Activated CD4-positive, alpha-beta memory T cell treated with anti-CD3 and anti-CD28 coated beads for 36 hours (primary cell): ENCODE data around the gene SEMA3A. TPM values are rescaled to one million over a fixed set of nuclear protein-coding genes. Genes with fewer than 3 reads are reported as not detected.

Experiments used
- CTCF ChIA-PET: fragments of 350-600 bp; sonication (Branson Sonifier 250); formaldehyde crosslinking; loops from one replicate; lab custom pipeline; 2021; ENCODE audit warnings: antibody characterized with exemption, inconsistent platforms; lab: Charles Lee
- POLR2A ChIA-PET: fragments of 350-600 bp; sonication (Branson Sonifier 250); formaldehyde crosslinking; loops from one replicate; lab custom pipeline; 2021; ENCODE audit warnings: antibody characterized with exemption; lab: Charles Lee
- DNase-seq: peaks from one replicate; pipeline ENCODE4 v3.0.0-alpha.2; 2020
- H3K27ac Mint-ChIP-seq: one replicate; pipeline ENCODE4 v1.8.0; 2021; ENCODE audit warnings: mixed read lengths
- H3K27me3 Mint-ChIP-seq: one replicate; pipeline ENCODE4 v1.8.0; 2021; ENCODE audit warnings: mixed read lengths
- H3K36me3 Mint-ChIP-seq: one replicate; pipeline ENCODE4 v1.8.0; 2021; ENCODE audit warnings: mixed read lengths
- H3K4me1 Mint-ChIP-seq: one replicate; pipeline ENCODE4 v1.8.0; 2021; ENCODE audit warnings: low read depth, mixed read lengths
- H3K4me3 Mint-ChIP-seq: one replicate; pipeline ENCODE4 v1.8.0; 2021; ENCODE audit warnings: mild to moderate bottlenecking, mixed read lengths
- H3K9me3 Mint-ChIP-seq: one replicate; pipeline ENCODE4 v1.8.0; 2021; ENCODE audit warnings: mixed read lengths
- intact Hi-C: fragments of 100-400 bp; cut with micrococcal nuclease; formaldehyde crosslinking; loops from one replicate; pipeline ENCODE4 v1.15.1; 2023
- total RNA-seq, 2 experiments: library from RNA; stranded (reverse); gene quantifications; one replicate each; pipeline ENCODE4 v1.2.3, GENCODE V29; 2021

SEMA3A gene
- total RNA-seq, 2 experiments from 2014 or later = 0.59 to 0.75 TPM

DNA sequence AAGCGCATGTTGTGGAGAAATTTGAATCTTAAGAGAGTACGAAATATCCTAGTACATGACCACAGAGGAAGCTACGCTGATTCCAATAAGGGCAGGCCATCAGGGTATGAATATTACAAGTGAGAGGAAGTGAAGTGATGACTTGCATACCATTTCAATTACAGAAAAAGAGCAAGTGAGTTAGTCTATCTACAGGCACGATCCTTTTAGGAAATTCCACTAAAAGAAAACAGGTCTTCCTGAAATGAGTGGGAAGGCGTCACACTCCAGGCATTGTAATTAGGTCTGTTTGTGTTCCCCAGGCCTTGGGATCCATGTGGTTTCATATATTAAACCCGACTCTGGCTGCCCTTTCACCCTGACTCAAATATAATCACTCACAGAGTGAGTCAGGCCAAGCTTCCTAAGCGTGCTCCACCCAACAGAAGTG is 152.5 kb downstream of the SEMA3A start:
- intact Hi-C loops = no loop called here
- POLR2A ChIA-PET = no interaction called here
- H3K27me3 Mint-ChIP-seq = no peaks in the 10 kb centered on the region
- no peaks in the 10 kb centered on the region for H3K9me3 Mint-ChIP-seq
- no peak overlapping the region for H3K27ac Mint-ChIP-seq
- H3K4me1 Mint-ChIP-seq = no peaks in the 10 kb centered on the region
- CTCF ChIA-PET = no interaction called here
- H3K36me3 Mint-ChIP-seq = no peaks in the 10 kb centered on the region
- no peak for DNase-seq
- no peak overlapping the region for H3K4me3 Mint-ChIP-seq

DNA sequence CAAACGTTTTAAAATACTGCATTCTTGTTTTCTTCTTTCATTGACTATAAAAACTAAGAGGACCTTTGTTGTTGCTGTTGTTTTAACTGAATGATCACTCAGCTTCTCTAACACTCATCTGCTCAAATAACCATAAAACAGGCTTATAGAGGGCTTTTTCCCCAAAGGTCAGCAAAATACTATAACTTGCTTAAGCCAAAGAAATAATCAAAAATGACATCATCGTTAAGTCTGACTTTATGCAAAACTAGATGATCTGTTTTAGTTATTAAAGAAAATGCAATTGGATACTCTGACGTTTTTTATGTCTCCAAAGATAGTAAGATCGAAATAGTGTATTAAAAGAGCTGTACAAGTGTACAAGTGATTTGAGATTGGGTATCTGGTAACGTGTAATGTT is 152.9 kb downstream of the SEMA3A start:
- no peak overlapping the region for H3K4me3 Mint-ChIP-seq
- no peaks in the 10 kb centered on the region for H3K4me1 Mint-ChIP-seq
- DNase-seq = no peak
- POLR2A ChIA-PET = no interaction called here
- H3K27ac Mint-ChIP-seq = no peak overlapping the region
- CTCF ChIA-PET = no interaction called here
- H3K9me3 Mint-ChIP-seq = no peaks in the 10 kb centered on the region
- intact Hi-C loops = no loop called here
- no peaks in the 10 kb centered on the region for H3K36me3 Mint-ChIP-seq
- no peaks in the 10 kb centered on the region for H3K27me3 Mint-ChIP-seq

DNA sequence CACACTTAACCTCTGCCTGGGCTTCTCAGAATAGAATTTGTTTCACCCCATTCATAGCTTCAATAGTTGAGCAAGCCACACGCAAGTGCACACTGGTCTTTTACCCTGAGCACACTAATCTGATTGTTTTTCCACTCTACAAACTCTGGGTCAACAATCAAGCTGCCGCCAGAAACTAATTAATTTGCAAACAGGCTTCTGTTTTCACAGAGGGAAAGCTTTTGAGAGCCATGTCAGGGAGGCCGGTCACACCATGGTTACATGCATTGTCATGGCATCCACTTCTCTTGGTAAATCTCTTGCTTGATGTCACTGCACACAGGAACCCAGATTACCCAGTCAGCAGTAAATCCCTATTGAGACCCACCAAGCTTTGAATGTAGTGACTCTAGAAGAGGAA is 154.2 kb downstream of the SEMA3A start:
- intact Hi-C loops = no loop called here
- Mint-ChIP-seq H3K9me3 (no peaks in the 10 kb centered on the region), H3K4me3 (no peak overlapping the region), H3K4me1 (no peaks in the 10 kb centered on the region), H3K27me3 (no peaks in the 10 kb centered on the region), H3K36me3 (no peaks in the 10 kb centered on the region), H3K27ac (no peak overlapping the region)
- ChIA-PET POLR2A (no interaction called here), CTCF (no interaction called here)
- no peak for DNase-seq

DNA sequence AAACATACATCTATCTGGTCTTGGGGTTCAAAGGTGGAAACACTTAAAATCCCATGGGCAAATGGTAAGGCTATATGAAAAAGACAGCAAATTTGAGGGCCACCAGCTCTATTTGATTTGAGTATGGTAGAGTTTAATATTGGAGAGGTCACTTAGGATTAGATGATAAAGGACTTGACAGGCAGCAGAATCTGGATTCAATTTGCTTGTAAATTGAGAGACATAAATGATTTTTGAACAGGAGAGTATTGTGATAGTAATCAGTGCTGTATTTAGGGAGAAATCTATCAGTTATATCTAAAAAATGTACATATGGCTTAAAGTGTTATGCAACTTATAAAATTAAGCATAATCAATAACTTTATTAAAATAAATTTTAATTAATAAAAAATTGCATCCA is 155.2 kb downstream of the SEMA3A start:
- DNase-seq = no peak
- ChIA-PET CTCF (no interaction called here), POLR2A (no interaction called here)
- no peak overlapping the region for H3K27ac Mint-ChIP-seq
- intact Hi-C loops = no loop called here
- H3K9me3 Mint-ChIP-seq = no peaks in the 10 kb centered on the region
- no peaks in the 10 kb centered on the region for H3K4me1 Mint-ChIP-seq
- no peaks in the 10 kb centered on the region for H3K36me3 Mint-ChIP-seq
- H3K4me3 Mint-ChIP-seq = no peak overlapping the region
- H3K27me3 Mint-ChIP-seq = no peaks in the 10 kb centered on the region

DNA sequence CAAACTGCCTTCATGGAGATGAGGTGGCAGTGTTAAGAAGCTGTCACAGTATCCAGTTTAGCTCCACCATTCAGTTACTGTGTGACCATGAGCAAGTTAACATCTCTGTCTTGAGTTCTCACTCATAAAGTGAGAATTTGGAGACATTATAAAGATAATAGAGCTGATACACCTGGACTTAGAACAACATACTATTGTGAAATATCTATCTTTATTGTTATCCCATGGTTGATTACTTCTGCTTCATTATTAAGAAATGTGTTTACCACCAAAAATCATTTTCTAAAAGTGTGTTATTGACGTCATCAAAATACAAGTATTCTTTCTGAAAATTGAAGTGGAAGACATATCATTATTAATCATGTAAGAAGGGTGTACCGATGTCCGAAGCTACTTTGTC is 166.9 kb downstream of the SEMA3A start:
- intact Hi-C loops = no loop called here
- no peaks in the 10 kb centered on the region for H3K27me3 Mint-ChIP-seq
- no peak overlapping the region for H3K4me3 Mint-ChIP-seq
- ChIA-PET CTCF (no interaction called here), POLR2A (no interaction called here)
- H3K27ac Mint-ChIP-seq = no peak overlapping the region
- H3K36me3 Mint-ChIP-seq = no peaks in the 10 kb centered on the region
- H3K4me1 Mint-ChIP-seq = no peaks in the 10 kb centered on the region
- no peaks in the 10 kb centered on the region for H3K9me3 Mint-ChIP-seq
- DNase-seq = no peak

DNA sequence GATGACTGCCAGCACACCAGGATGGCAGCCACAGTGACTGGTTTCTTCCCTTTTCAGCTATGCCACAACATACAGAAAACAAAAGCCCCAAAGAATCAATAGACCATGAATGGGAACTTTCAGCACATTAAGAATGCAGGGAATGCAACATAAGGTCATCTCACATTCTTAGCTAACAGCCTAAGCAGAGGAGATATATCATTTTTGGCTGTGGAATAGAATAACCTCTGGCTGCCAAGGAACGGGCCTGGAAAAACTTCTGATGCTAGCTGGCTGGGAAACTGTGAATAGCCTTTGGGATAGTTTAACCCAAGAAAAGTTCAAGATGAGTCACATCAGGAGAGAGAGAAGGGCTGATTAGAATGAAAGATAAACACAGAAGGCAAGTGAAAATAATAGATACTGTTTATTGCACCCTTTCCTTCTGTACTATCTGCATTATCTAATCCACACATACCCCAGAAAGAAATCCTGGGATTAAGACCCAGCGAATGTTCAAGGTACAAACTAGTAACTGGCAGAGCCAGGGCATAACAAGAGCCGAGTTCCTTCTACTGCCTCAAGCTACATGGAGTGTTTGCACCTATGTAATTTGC is 169.2 kb downstream of the SEMA3A start:
- ChIA-PET CTCF (no interaction called here), POLR2A (no interaction called here)
- no peak for DNase-seq
- intact Hi-C loops = no loop called here
- H3K36me3 Mint-ChIP-seq = no peaks in the 10 kb centered on the region
- H3K4me1 Mint-ChIP-seq = no peaks in the 10 kb centered on the region
- H3K9me3 Mint-ChIP-seq = no peaks in the 10 kb centered on the region
- no peak overlapping the region for H3K27ac Mint-ChIP-seq
- H3K4me3 Mint-ChIP-seq = no peak overlapping the region
- H3K27me3 Mint-ChIP-seq = no peaks in the 10 kb centered on the region

DNA sequence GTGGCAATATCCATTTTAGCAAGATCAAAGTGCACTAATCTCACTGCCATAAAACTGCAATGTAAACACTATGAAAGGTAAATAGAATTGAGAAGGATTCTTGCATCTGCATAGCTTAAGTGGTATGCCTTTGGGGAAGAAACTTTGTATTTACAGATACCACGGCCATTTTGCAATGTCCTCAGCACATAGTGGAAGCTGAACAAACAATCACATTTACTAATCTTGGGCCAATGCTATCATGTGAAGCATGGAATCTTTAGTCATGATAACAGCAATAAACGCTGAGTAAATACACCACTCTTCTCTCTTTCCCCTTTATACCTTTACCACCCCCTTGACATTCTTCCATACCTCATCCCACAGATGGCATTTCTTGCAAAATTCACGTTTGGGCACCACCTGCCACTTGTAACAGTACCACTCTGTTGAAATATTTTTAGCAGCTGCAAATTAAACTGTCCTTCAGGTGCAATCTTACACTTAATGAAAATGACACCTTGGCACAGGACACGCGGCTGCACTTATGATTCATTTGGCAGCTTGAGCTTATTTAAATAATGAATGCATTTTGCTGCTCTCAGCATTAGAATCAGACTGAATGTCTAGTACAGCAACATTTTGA is 171.8 kb downstream of the SEMA3A start:
- Mint-ChIP-seq H3K4me1 (no peaks in the 10 kb centered on the region), H3K4me3 (no peak overlapping the region), H3K27ac (no peak overlapping the region), H3K9me3 (no peaks in the 10 kb centered on the region), H3K27me3 (no peaks in the 10 kb centered on the region), H3K36me3 (no peaks in the 10 kb centered on the region)
- CTCF ChIA-PET = no interaction called here
- DNase-seq = no peak
- intact Hi-C loops = no loop called here
- POLR2A ChIA-PET = no interaction called here

DNA sequence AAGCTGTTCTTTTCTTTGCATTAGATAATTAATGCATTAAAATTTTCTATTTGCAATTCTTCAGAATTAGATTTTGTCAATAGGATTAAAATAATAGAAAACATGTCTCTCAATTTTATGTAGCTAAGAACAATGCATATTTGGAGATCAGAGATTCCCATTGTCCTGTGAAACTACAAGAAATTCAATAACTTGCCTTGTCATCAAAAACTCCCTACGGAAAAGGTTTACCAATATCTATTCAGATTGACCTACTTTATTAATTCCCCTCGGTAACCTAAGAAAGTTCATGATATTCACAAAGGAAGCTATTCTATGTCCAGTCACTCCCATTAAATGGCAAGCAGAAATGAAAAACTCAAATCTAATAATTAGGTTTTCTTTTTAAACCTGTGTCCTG is 172.6 kb downstream of the SEMA3A start:
- Mint-ChIP-seq H3K4me3 (no peak overlapping the region), H3K4me1 (no peaks in the 10 kb centered on the region), H3K9me3 (no peaks in the 10 kb centered on the region), H3K36me3 (no peaks in the 10 kb centered on the region), H3K27ac (no peak overlapping the region), H3K27me3 (no peaks in the 10 kb centered on the region)
- POLR2A ChIA-PET = no interaction called here
- intact Hi-C loops = no loop called here
- CTCF ChIA-PET = no interaction called here
- no peak for DNase-seq

DNA sequence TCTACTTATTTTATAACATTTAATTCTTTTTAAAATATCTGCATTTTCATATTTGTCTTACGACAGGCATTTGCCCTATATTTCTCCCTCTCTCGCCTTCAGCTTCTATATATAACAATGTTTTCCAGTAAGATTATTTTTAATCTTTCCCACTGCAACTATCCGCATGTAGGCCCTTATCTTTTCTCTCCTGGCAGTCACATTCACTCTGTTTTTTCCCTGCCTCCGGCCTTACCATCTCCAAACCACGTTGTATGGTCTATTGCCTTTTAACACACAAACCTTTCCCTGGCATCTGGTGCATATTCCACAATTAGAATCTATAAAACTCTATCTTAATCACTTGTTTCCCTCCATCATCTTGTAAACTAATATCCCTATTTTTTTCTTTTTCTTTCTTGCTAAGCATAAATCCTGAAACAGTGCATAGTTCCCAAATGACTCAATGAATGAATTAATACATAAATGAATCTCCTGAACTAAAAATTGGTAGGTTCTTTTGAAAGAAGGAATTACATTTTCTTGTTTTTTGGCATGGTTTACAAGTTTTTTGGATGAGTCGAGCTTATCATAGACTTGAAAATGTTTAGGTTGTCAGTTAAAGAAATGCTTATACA is 173.2 kb downstream of the SEMA3A start:
- Mint-ChIP-seq H3K27ac (no peak overlapping the region), H3K4me3 (no peak overlapping the region), H3K4me1 (no peaks in the 10 kb centered on the region), H3K27me3 (no peaks in the 10 kb centered on the region), H3K36me3 (no peaks in the 10 kb centered on the region), H3K9me3 (no peaks in the 10 kb centered on the region)
- POLR2A ChIA-PET = no interaction called here
- intact Hi-C loops = no loop called here
- CTCF ChIA-PET = no interaction called here
- DNase-seq = no peak

DNA sequence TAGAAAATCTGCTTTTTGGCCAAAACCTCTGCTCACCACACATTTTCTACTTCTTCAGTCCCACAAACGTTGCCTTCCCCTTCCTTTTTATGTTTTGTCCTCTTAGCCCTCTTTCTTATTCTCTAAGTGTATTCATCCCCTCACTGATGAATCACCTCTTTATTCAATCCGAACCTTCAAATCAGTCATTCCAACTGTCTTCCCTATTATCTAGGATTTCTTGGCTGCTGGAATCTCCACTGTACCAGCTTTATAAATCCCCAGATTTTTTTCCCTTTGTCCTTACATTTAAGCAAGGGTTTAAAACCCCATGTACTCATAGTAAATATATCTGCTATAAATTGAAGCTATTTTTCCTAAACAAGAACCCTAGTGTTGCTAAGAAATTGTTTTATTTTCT is 176.9 kb downstream of the SEMA3A start:
- intact Hi-C loops = no loop called here
- ChIA-PET POLR2A (no interaction called here), CTCF (no interaction called here)
- H3K4me1 Mint-ChIP-seq = no peaks in the 10 kb centered on the region
- H3K36me3 Mint-ChIP-seq = no peaks in the 10 kb centered on the region
- H3K4me3 Mint-ChIP-seq = no peak overlapping the region
- no peaks in the 10 kb centered on the region for H3K27me3 Mint-ChIP-seq
- no peaks in the 10 kb centered on the region for H3K9me3 Mint-ChIP-seq
- H3K27ac Mint-ChIP-seq = no peak overlapping the region
- no peak for DNase-seq

DNA sequence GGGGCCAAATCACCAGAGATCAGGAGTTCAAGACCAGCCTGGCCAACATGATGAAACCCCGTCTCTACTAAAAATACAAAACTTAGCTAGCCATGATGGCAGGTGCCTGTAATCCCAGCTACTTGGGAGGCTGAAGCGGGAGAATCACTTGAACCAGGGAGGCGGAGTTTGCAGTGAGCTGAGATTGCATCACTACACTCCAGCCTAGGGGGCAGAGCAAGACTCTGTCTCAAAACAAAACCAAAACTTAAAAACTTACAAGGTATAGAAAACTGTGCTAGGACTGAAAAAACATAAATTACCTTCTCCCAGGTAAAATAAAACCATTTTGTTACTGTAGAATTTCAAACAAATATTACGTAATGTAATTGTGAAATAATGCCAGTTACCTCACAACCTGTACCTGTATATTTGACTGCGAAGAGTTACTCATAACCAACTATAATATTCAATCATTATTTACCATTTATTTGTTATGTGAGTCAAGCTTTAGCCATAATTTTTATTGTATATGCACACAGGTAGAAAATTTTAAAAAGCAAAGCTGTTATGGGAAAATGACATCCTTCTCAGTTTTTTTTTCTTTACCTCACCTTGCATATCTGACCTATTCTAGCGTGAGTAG is 180.9 kb downstream of the SEMA3A start:
- H3K27me3 Mint-ChIP-seq = no peaks in the 10 kb centered on the region
- ChIA-PET POLR2A (no interaction called here), CTCF (no interaction called here)
- no peaks in the 10 kb centered on the region for H3K4me1 Mint-ChIP-seq
- DNase-seq = no peak
- H3K36me3 Mint-ChIP-seq = no peaks in the 10 kb centered on the region
- H3K27ac Mint-ChIP-seq = no peak overlapping the region
- intact Hi-C loops = no loop called here
- H3K9me3 Mint-ChIP-seq = no peaks in the 10 kb centered on the region
- no peak overlapping the region for H3K4me3 Mint-ChIP-seq

DNA sequence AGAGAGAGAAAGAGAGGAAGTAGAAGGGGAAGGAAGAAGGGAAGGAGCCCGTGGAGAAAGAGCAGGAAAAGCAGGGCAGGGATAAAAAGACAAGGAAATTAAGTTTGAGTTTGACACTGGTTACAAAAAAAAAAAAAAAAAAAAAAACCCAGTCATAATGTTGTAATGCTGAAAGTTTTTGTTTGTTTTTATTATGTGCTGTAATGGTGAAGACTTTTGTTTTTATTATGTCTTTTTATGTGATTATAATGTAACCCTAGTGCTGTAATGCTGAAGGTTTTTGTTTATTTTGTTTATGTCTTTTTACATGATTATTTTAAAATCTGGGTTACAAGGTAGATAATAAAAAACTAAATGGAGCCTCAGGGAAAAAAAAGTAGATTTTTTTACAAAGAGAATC is 184.8 kb downstream of the SEMA3A start:
- no peaks in the 10 kb centered on the region for H3K36me3 Mint-ChIP-seq
- ChIA-PET CTCF (no interaction called here), POLR2A (no interaction called here)
- intact Hi-C loops = no loop called here
- no peaks in the 10 kb centered on the region for H3K9me3 Mint-ChIP-seq
- H3K27ac Mint-ChIP-seq = no peak overlapping the region
- DNase-seq = no peak
- H3K4me3 Mint-ChIP-seq = no peak overlapping the region
- H3K27me3 Mint-ChIP-seq = no peaks in the 10 kb centered on the region
- H3K4me1 Mint-ChIP-seq = no peaks in the 10 kb centered on the region

DNA sequence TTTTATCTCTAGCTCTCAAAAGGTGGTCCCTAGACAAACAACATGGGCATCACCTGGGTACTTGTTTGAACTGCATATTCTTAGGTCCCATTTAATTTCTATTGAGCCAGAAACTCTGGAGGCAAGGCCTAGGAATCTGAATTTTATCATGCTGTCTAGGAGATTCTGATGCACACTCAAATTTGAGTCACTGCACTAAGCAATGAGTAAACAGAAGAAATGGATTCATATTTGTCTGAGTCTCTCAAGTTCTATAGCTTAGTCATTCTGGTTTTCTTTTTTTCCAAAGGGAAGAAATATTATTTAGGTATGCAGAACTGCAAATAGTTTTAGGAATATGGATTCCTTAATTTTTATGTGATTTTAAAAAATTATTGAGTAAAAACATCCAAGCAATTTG is 185.5 kb downstream of the SEMA3A start:
- Mint-ChIP-seq H3K36me3 (no peaks in the 10 kb centered on the region), H3K9me3 (no peaks in the 10 kb centered on the region), H3K4me3 (no peak overlapping the region), H3K4me1 (no peaks in the 10 kb centered on the region), H3K27me3 (no peaks in the 10 kb centered on the region), H3K27ac (no peak overlapping the region)
- intact Hi-C loops = no loop called here
- no peak for DNase-seq
- ChIA-PET CTCF (no interaction called here), POLR2A (no interaction called here)
